T-helper 1 cell treated with Interleukin-12 subunit alpha and Interleukin-12 subunit beta and Interleukin-4 antibody, amounts not matched to agents 30 μg/mL and 1 μg/mL, for 36 hours (primary cell): ENCODE measurements around the gene CTPS2.

Source experiments
- H3K27ac Mint-ChIP-seq: one replicate; pipeline ENCODE4 v1.8.0; 2021; ENCODE audit warnings: mild to moderate bottlenecking, mixed read lengths
- H3K27me3 Mint-ChIP-seq: one replicate; pipeline ENCODE4 v1.8.0; 2021; ENCODE audit warnings: low read depth, mixed read lengths
- H3K36me3 Mint-ChIP-seq: one replicate; pipeline ENCODE4 v1.8.0; 2021; ENCODE audit warnings: low read depth, mixed read lengths
- H3K4me1 Mint-ChIP-seq: one replicate; pipeline ENCODE4 v1.8.0; 2021; ENCODE audit warnings: low read depth, mixed read lengths
- H3K4me3 Mint-ChIP-seq: one replicate; pipeline ENCODE4 v1.8.0; 2021; ENCODE audit warnings: mild to moderate bottlenecking, moderate library complexity, mixed read lengths
- H3K9me3 Mint-ChIP-seq: one replicate; pipeline ENCODE4 v1.8.0; 2021; ENCODE audit warnings: mixed read lengths

The CTPS2 gene

GRCh38 chrX:16558489-16558888 lies 154.0 kb downstream of the CTPS2 start:
- Mint-ChIP-seq H3K9me3 (no peaks in the 10 kb centered on the region), H3K36me3 (no peaks in the 10 kb centered on the region), H3K4me3 (no peak overlapping the region)

GRCh38 chrX:16552546-16552945 lies 159.9 kb downstream of the CTPS2 start:
- no peaks in the 10 kb centered on the region for H3K9me3 Mint-ChIP-seq
- no peaks in the 10 kb centered on the region for H3K36me3 Mint-ChIP-seq
- no peak overlapping the region for H3K4me3 Mint-ChIP-seq
- H3K27me3 Mint-ChIP-seq: no peaks in the 10 kb centered on the region
- H3K27ac Mint-ChIP-seq: no peak overlapping the region
- H3K4me1 Mint-ChIP-seq: no peaks in the 10 kb centered on the region

More at GRCh38 chrX:16558489-16558888, 154.0 kb downstream of the CTPS2 start:
- H3K27ac Mint-ChIP-seq: no peak overlapping the region
- no peaks in the 10 kb centered on the region for H3K27me3 Mint-ChIP-seq
- no peaks in the 10 kb centered on the region for H3K4me1 Mint-ChIP-seq

- no peaks in the 10 kb centered on the region for H3K27me3 Mint-ChIP-seq
- no peaks in the 10 kb centered on the region for H3K36me3 Mint-ChIP-seq
- no peak overlapping the region for H3K27ac Mint-ChIP-seq
- no peaks in the 10 kb centered on the region for H3K4me1 Mint-ChIP-seq
- H3K9me3 Mint-ChIP-seq: no peaks in the 10 kb centered on the region
- H3K4me3 Mint-ChIP-seq: no peak overlapping the region
Observed at GRCh38 chrX:16547644-16548043, 164.8 kb downstream of the CTPS2 start.

GRCh38 chrX:16544969-16545368 lies 167.5 kb downstream of the CTPS2 start:
- H3K9me3 Mint-ChIP-seq: no peaks in the 10 kb centered on the region
- H3K27ac Mint-ChIP-seq: no peak overlapping the region
- H3K4me3 Mint-ChIP-seq: no peak overlapping the region
- H3K4me1 Mint-ChIP-seq: no peaks in the 10 kb centered on the region
- no peaks in the 10 kb centered on the region for H3K27me3 Mint-ChIP-seq
- no peaks in the 10 kb centered on the region for H3K36me3 Mint-ChIP-seq
